Activated T-cell treated with anti-CD3 and anti-CD28 coated beads, Interleukin-2, amount 50 U/mL, for 72 hours (primary cell): ENCODE results near the gene CIT. TPM values are rescaled to one million over a fixed set of nuclear protein-coding genes. Genes with fewer than 3 reads are reported as not detected.
A peak's percentile ranks its signal among the peaks of the same experiment; 100 is the strongest.
"Not testable (repeated sequence)": the region's sequence is repeated elsewhere in the genome, so short reads cannot be mapped to it uniquely, and the experiment has no call there.

Source experiments
- ATAC-seq, 2 donors: fragments of 150-1000 bp; cut with Tn5 transposase; replicated peaks in 1 of 2; 2 replicates each; pipeline ENCODE4 v1.10.0; 2021; ENCODE audit warnings: moderate library complexity in 2 of 2, mild to moderate bottlenecking in 1 of 2
- DNase-seq, 2 donors: peaks; one replicate each; pipeline ENCODE4 v3.0.0; 2021 to 2022; ENCODE audit warnings: mixed read lengths in 1 of 2
- H3K27ac Mint-ChIP-seq: one replicate; pipeline ENCODE4 v1.8.0; 2022; ENCODE audit warnings: mild to moderate bottlenecking, moderate library complexity, mixed read lengths
- H3K27me3 Mint-ChIP-seq: one replicate; pipeline ENCODE4 v1.8.0; 2022; ENCODE audit warnings: low read depth, mixed read lengths
- H3K36me3 Mint-ChIP-seq, 2 donors: one replicate each; pipeline ENCODE4 v1.8.0; 2022; ENCODE audit warnings: mixed read lengths in 2 of 2, mild to moderate bottlenecking in 1 of 2; ENCODE audit not compliant: insufficient read depth in 2 of 2
- H3K4me1 Mint-ChIP-seq: one replicate; pipeline ENCODE4 v1.8.0; 2022; ENCODE audit warnings: low read depth, mixed read lengths
- H3K4me3 Mint-ChIP-seq, 2 donors: one replicate each; pipeline ENCODE4 v1.8.0; 2022; ENCODE audit warnings: mild to moderate bottlenecking in 2 of 2, mixed read lengths in 2 of 2, moderate library complexity in 2 of 2
- H3K9me3 Mint-ChIP-seq, 2 donors: one replicate each; pipeline ENCODE4 v1.8.0; 2022; ENCODE audit warnings: mixed read lengths in 2 of 2
- total RNA-seq, 2 donors: library from RNA; stranded (reverse); gene quantifications; one replicate each; pipeline ENCODE4 v1.2.3, GENCODE V29; 2022

The CIT gene
- total RNA-seq, 2 donors from 2014 or later: 44.6 to 52.1 TPM

- not testable (repeated sequence) for H3K36me3 Mint-ChIP-seq, H3K9me3 Mint-ChIP-seq, H3K4me1 Mint-ChIP-seq, ATAC-seq, DNase-seq, H3K27ac Mint-ChIP-seq, H3K4me3 Mint-ChIP-seq
- H3K27me3 Mint-ChIP-seq: peaks cover 30% of the 10 kb centered on the region
These were observed 6.7 kb upstream of the CIT start for GRCh38 chr12:119883791-119884190.

- peaks cover 26% of the 10 kb centered on the region for H3K27me3 Mint-ChIP-seq
- no peak overlapping the region for H3K27ac Mint-ChIP-seq
- H3K9me3 Mint-ChIP-seq: no peaks in the 10 kb centered on the region
- DNase-seq (no peak), ATAC-seq (no peak)
- no peak overlapping the region for H3K4me3 Mint-ChIP-seq
- no peaks in the 10 kb centered on the region for H3K4me1 Mint-ChIP-seq
- no peaks in the 10 kb centered on the region for H3K36me3 Mint-ChIP-seq
These were observed 6.1 kb upstream of the CIT start for GRCh38 chr12:119883237-119883636.

DNA sequence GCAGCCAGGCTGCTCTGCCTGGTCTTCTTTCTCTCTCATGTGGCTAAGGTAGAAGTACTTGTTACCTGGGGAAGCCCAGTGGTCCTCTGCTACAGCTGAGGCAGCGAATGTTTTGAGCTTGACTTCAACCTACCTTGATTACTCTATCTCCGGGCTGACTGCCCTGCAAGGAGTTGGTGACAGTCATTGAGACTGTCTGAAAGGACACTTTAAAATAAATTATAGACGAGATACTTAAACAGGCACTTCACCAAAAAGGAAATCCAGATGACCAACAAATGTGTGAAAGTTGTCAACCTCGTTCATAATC lies 474 bp upstream of the CIT start:
- H3K27me3 Mint-ChIP-seq: peaks cover 4% of the 10 kb centered on the region
- H3K27ac Mint-ChIP-seq: peak overlapping the region; percentile 0
- ATAC-seq (no peak), DNase-seq (no peak)
- H3K9me3 Mint-ChIP-seq: no peaks in the 10 kb centered on the region
- peaks cover 0 to 3% of the 10 kb centered on the region in 2 donors for H3K36me3 Mint-ChIP-seq
- peak overlapping the region; percentile 79 to 81 for H3K4me3 Mint-ChIP-seq
- H3K4me1 Mint-ChIP-seq: peaks cover 15% of the 10 kb centered on the region

DNA sequence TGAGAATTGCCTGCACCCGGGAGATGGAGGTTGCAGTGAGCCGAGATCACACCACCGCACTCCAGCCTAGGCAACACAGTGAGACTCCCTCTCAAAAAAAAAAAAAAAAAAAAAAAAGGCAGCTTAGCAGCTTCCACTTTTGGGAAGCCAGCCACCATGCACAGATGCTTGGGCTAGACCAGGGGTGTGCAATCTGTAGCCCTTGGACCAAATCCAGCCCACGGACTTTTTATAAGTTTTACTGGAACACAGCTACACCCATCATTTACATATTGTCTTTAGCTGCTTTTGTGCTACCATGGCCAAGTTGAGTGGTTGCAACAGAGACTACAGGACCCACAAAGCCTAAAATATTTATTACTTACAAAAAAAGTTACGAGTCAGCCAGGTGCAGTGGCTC lies 6.7 kb downstream of the CIT start:
- no peaks in the 10 kb centered on the region for H3K9me3 Mint-ChIP-seq
- DNase-seq (no peak), ATAC-seq (no peak)
- H3K36me3 Mint-ChIP-seq: peaks cover 2 to 16% of the 10 kb centered on the region in 2 donors
- no peak overlapping the region for H3K4me3 Mint-ChIP-seq
- H3K27ac Mint-ChIP-seq: no peak overlapping the region
- H3K27me3 Mint-ChIP-seq: no peaks in the 10 kb centered on the region
- no peaks in the 10 kb centered on the region for H3K4me1 Mint-ChIP-seq

- H3K36me3 Mint-ChIP-seq: peaks cover 2 to 17% of the 10 kb centered on the region in 2 donors
- ATAC-seq (no peak), DNase-seq (no peak)
- H3K9me3 Mint-ChIP-seq: no peaks in the 10 kb centered on the region
- no peaks in the 10 kb centered on the region for H3K27me3 Mint-ChIP-seq
- H3K4me1 Mint-ChIP-seq: no peaks in the 10 kb centered on the region
- H3K4me3 Mint-ChIP-seq: no peak overlapping the region
- H3K27ac Mint-ChIP-seq: no peak overlapping the region
These were observed 7.4 kb downstream of the CIT start for GRCh38 chr12:119869720-119870119.

- no peaks in the 10 kb centered on the region for H3K27me3 Mint-ChIP-seq
- no peaks in the 10 kb centered on the region for H3K4me1 Mint-ChIP-seq
- peaks cover 2 to 19% of the 10 kb centered on the region in 2 donors for H3K36me3 Mint-ChIP-seq
- H3K27ac Mint-ChIP-seq: no peak overlapping the region
- no peak for ATAC-seq
- no peak for DNase-seq
- H3K9me3 Mint-ChIP-seq: no peaks in the 10 kb centered on the region
- no peak overlapping the region for H3K4me3 Mint-ChIP-seq
These were observed 8.1 kb downstream of the CIT start for GRCh38 chr12:119868992-119869391.

- Mint-ChIP-seq H3K36me3 (peaks cover 2 to 18% of the 10 kb centered on the region in 2 donors), H3K4me3 (no peak overlapping the region), H3K27me3 (no peaks in the 10 kb centered on the region), H3K9me3 (no peaks in the 10 kb centered on the region), H3K4me1 (no peaks in the 10 kb centered on the region), H3K27ac (no peak overlapping the region)
- DNase-seq (no peak), ATAC-seq (no peak)
These were observed 12.5 kb downstream of the CIT start for GRCh38 chr12:119864591-119864990.

- Mint-ChIP-seq H3K27ac (no peak overlapping the region), H3K9me3 (no peaks in the 10 kb centered on the region), H3K4me1 (peaks cover 7% of the 10 kb centered on the region), H3K4me3 (no peak overlapping the region), H3K27me3 (no peaks in the 10 kb centered on the region), H3K36me3 (peaks cover 5 to 15% of the 10 kb centered on the region in 2 donors)
- ATAC-seq: no peak
- no peak for DNase-seq
These were observed 17.9 kb downstream of the CIT start for GRCh38 chr12:119859241-119859640.

DNA sequence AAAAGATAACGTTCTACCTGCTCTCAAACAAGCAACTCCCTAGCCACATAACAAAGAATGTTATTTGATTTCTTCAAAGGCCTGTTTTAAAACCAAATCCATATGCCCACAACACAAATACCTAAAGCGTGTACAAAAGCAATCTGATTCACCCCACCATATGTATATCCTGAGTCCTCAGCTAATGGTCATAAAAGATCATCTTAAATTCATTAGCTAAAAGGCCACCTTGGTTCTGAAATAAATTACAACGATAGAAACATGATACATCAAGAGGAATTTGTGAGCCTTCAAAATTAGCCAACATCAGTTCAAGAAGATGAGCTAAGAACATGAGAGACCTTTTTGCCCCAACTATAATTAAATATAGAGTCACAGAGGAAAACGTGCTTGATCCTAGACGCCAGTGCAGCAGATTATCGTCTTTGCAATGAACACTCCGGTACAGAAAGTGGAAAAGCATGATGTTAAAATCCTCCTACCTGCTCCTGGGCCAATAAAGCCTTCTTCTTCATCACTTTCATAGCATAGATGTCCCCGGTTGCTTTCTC lies 20.0 kb downstream of the CIT start:
- no peak for ATAC-seq
- peaks cover 7% of the 10 kb centered on the region for H3K4me1 Mint-ChIP-seq
- H3K27ac Mint-ChIP-seq: no peak overlapping the region
- H3K27me3 Mint-ChIP-seq: no peaks in the 10 kb centered on the region
- peaks cover 5 to 15% of the 10 kb centered on the region in 2 donors for H3K36me3 Mint-ChIP-seq
- no peaks in the 10 kb centered on the region for H3K9me3 Mint-ChIP-seq
- no peak for DNase-seq
- H3K4me3 Mint-ChIP-seq: no peak overlapping the region

GRCh38 chr12:119850330-119850729 lies 26.8 kb downstream of the CIT start:
- Mint-ChIP-seq H3K27ac (no peak overlapping the region), H3K4me3 (no peak overlapping the region), H3K27me3 (no peaks in the 10 kb centered on the region), H3K9me3 (no peaks in the 10 kb centered on the region), H3K36me3 (peaks cover 1 to 12% of the 10 kb centered on the region in 2 donors), H3K4me1 (no peaks in the 10 kb centered on the region)
- DNase-seq (no peak), ATAC-seq (no peak)

DNA sequence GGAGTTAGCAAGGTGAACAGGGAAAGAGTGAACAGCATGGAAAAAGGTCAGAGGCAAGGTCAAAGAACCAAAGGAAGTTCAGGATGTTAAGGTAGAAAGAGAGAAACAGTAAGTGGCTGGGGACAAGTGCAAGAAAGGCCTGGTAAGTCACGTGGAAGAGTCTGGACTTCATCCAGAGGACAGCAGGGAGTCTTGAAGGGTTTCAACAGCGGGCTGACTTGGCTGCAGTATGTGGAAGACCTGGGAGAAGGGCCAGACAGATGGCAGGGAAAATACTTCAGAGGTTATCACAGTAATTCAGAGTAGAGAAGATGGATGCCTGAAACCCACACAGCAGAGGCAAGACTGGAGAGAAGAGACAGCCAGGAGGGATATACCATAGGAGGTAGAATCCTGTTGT lies 34.0 kb downstream of the CIT start:
- Mint-ChIP-seq H3K36me3 (peaks cover 6 to 26% of the 10 kb centered on the region in 2 donors), H3K27me3 (no peaks in the 10 kb centered on the region)

DNA sequence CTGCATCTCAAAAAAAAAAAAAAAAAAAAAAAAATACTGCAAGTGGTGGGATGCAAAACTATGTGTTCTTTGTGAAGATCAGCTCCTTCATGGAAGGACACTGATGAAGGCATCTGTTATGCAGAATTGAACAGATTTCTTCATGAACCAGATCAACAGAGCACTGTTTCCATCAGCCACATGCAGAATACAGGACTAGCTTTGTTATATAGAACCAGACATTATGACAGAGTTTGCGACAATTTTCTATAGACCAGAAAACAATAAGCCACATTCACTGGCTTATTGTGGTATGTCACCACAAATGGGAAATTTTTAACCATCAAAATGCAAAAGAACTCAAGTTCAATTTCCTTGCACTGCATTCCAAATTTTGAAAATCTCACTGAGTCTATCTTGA lies 34.7 kb downstream of the CIT start:
- peaks cover 6 to 26% of the 10 kb centered on the region in 2 donors for H3K36me3 Mint-ChIP-seq
- no peaks in the 10 kb centered on the region for H3K4me1 Mint-ChIP-seq
- ATAC-seq (no peak), DNase-seq (no peak)
- no peaks in the 10 kb centered on the region for H3K27me3 Mint-ChIP-seq
- no peak overlapping the region for H3K4me3 Mint-ChIP-seq
- peaks cover 2 to 10% of the 10 kb centered on the region in 2 donors for H3K9me3 Mint-ChIP-seq
- no peak overlapping the region for H3K27ac Mint-ChIP-seq

More for the DNA sequence above, 34.0 kb downstream of the CIT start:
- Mint-ChIP-seq H3K27ac (no peak overlapping the region), H3K4me3 (no peak overlapping the region), H3K4me1 (no peaks in the 10 kb centered on the region), H3K9me3 (peaks cover 2 to 10% of the 10 kb centered on the region in 2 donors)
- ATAC-seq: no peak
- DNase-seq: no peak

DNA sequence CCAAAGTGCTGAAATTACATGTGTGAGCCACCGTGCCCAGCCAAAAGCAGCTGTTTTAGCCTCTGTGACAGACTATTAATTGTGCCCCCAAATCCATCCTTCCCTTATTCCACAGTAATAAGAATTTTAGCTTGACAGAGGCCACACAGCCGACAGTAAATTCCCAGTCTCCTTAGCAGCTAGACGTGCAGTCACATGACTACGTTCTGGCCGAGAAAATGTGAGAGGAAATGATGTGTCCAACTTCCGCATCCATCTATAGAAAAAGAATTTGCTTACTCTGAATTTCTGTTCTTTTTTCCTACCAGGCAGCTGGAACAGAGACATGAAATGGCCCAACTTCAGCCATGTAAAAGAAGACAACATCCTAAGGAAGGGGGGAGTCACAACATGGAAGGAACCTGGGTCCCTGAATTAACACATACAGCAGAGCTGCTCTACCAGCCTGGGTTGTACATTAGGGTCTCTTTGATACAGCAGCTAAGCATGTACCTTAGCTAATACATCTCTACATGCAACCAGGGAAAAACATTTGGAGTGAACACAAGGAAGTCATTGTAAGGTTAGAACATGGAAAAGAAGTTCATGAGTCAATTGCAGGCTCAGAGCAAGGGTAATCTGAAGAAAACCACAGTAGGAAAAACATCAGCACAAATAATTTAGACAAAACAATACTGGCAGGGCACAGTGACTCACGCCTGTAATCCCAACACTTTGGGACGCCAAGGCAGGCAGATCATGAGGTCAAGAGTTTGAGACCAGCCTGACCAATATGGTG lies 35.5 kb downstream of the CIT start:
- Mint-ChIP-seq H3K36me3 (peaks cover 9 to 26% of the 10 kb centered on the region in 2 donors), H3K27me3 (no peaks in the 10 kb centered on the region), H3K4me1 (no peaks in the 10 kb centered on the region), H3K9me3 (peaks cover 2 to 10% of the 10 kb centered on the region in 2 donors), H3K27ac (no peak overlapping the region), H3K4me3 (no peak overlapping the region)
- DNase-seq: no peak
- no peak for ATAC-seq

DNA sequence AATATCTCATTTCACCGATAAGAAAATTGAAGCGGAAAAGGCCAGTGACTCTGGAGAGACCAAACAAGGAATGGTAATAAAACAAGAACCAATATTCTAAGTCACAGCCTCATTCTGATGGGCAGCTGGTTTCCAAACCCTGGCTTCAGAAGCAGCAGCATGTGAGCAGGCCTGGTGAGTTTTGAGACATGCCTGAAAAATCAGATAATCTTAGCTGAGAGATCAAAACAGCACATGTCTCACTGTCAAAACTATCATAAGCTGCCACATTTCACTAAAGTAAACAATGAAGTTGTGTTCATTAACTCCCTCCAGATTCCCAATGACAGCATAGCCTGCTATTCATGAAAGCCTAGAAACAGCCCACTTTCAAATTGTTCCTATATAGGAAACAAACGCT lies 36.5 kb downstream of the CIT start:
- DNase-seq: no peak

More for the DNA sequence above, 36.5 kb downstream of the CIT start:
- Mint-ChIP-seq H3K27ac (no peak overlapping the region), H3K4me1 (no peaks in the 10 kb centered on the region), H3K4me3 (no peak overlapping the region), H3K36me3 (peaks cover 9 to 22% of the 10 kb centered on the region in 2 donors), H3K9me3 (peaks cover 2 to 10% of the 10 kb centered on the region in 2 donors), H3K27me3 (no peaks in the 10 kb centered on the region)
- no peak for ATAC-seq
